HepG2 (cell line): ENCODE results near the gene RIF1. TPM values are rescaled to one million over a fixed set of nuclear protein-coding genes. Genes with fewer than 3 reads are reported as not detected.

Experiments used
- ATAC-seq: fragments of 200-7000 bp; cut with Tn5 transposase; 3 replicates; pipeline ENCODE4 v1.9.1; 2020; ENCODE audit warnings: mild to moderate bottlenecking, moderate library complexity
- BruUV-seq: library from RNA; stranded (reverse); fragments of 400-500 nt; replicated peaks from 2 replicates; lab custom pipeline; 2021; lab: Mats Ljungman, UMichigan
- CTCF ChIA-PET: fragments of 300-600 bp; formaldehyde crosslinking; extraction: SDS; loops from one replicate; lab custom pipeline; 2021; ENCODE audit warnings: low total read pairs, inconsistent platforms, low intra/inter-chr PET ratio; lab: Yijun Ruan, JAX
- POLR2A ChIA-PET: fragments of 350-600 bp; sonication (Branson Sonifier 250); formaldehyde crosslinking; loops from one replicate; lab custom pipeline; 2020; ENCODE audit warnings: antibody characterized with exemption, inconsistent platforms; lab: Yijun Ruan, JAX
- DNase-seq: peaks from one replicate; pipeline ENCODE4 v3.0.0-alpha.2; 2015; ENCODE audit warnings: low spot score
- FAIRE-seq: peaks from 3 replicates; lab custom pipeline; 2011; peaks lifted over from hg19 to GRCh38; lab: Jason Lieb, UNC
- H2AFZ ChIP-seq: one replicate; pipeline ENCODE4 v1.6.1; 2011; ENCODE audit warnings: low read length, inconsistent platforms
- H3K27ac ChIP-seq: fragments of 300-600 bp; 3 replicates; pipeline ENCODE4 v1.8.0; 2011; ENCODE audit warnings: mixed run types, mild to moderate bottlenecking, mixed read lengths, low read length, inconsistent platforms; ENCODE audit not compliant: insufficient read depth; ENCODE audit errors: extremely low read length
- H3K27me3 ChIP-seq, 2 experiments: fragments of 200-600 bp in 1 of 2; 2 replicates in 1 of 2; 3 replicates in 1 of 2; pipeline versions ENCODE4 v1.6.0 to v1.8.0; 2011; ENCODE audit warnings: low read length in 2 of 2, mild to moderate bottlenecking in 2 of 2, moderate library complexity in 2 of 2, inconsistent platforms in 1 of 2; ENCODE audit not compliant: insufficient read depth in 2 of 2, control insufficient read depth in 1 of 2
- H3K36me3 ChIP-seq, 2 experiments: fragments of 200-600 bp in 1 of 2; replicated peaks in 1 of 2; 2 replicates in 1 of 2; 3 replicates in 1 of 2; pipeline versions ENCODE4 v1.5.1 to v1.8.0; 2011; ENCODE audit warnings: low read length in 2 of 2, inconsistent platforms in 1 of 2; ENCODE audit not compliant: insufficient read depth in 2 of 2, control insufficient read depth in 1 of 2
- H3K4me1 ChIP-seq: 2 replicates; pipeline ENCODE4 v1.5.1; 2012; ENCODE audit warnings: low read length, inconsistent platforms; ENCODE audit not compliant: insufficient read depth
- H3K4me2 ChIP-seq: 2 replicates; pipeline ENCODE4 v1.6.0; 2011; ENCODE audit warnings: low read depth, low read length, inconsistent platforms
- H3K4me3 ChIP-seq, 3 experiments: fragments of 200-600 bp in 1 of 3; sonication (generic), shearing (Covaris generic) in 1 of 3; replicated peaks in 1 of 3; 2 replicates each; pipeline ENCODE4 v1.5.1; 2011 to 2016; ENCODE audit warnings: low read length in 3 of 3, inconsistent platforms in 2 of 3, low read depth in 2 of 3, mild to moderate bottlenecking in 2 of 3, control low read depth in 1 of 3, mixed read lengths in 1 of 3; ENCODE audit not compliant: insufficient read depth in 1 of 3
- H3K79me2 ChIP-seq: one replicate; pipeline ENCODE4 v1.6.1; 2011; ENCODE audit warnings: low read length, inconsistent platforms; ENCODE audit not compliant: insufficient read depth
- H3K9ac ChIP-seq: 2 replicates; pipeline ENCODE4 v1.6.0; 2011; ENCODE audit warnings: mild to moderate bottlenecking, low read depth, low read length, inconsistent platforms; ENCODE audit not compliant: insufficient read depth
- H3K9me3 ChIP-seq: 2 replicates; pipeline ENCODE4 v1.5.1; 2012; ENCODE audit warnings: mild to moderate bottlenecking, low read length
- H4K20me1 ChIP-seq: 2 replicates; pipeline ENCODE4 v1.6.0; 2011; ENCODE audit warnings: inconsistent platforms, mild to moderate bottlenecking, low read length, moderate library complexity; ENCODE audit not compliant: insufficient read depth
- ATF7 ChIP-seq, 2 experiments: fragments of 450-650 bp in 1 of 2; sonication (generic) in 1 of 2; formaldehyde crosslinking in 1 of 2; IDR thresholded peaks; 2 replicates each; pipeline versions ENCODE4 v1.4.0 to v1.6.1; 2016 to 2020; ENCODE audit warnings: antibody characterized with exemption in 1 of 2, mild to moderate bottlenecking in 1 of 2, missing genetic modification reagents in 1 of 2
- CC2D1A ChIP-seq: sonication (generic); formaldehyde crosslinking; IDR thresholded peaks from 2 replicates; pipeline ENCODE4 v1.8.1; 2023; ENCODE audit warnings: mild to moderate bottlenecking, missing genetic modification reagents
- ELF3 ChIP-seq: IDR thresholded peaks from 2 replicates; pipeline ENCODE4 v1.6.1; 2016; ENCODE audit warnings: missing genetic modification reagents, missing compliant biosample characterization
- IRX3 ChIP-seq: sonication (generic); formaldehyde crosslinking; IDR thresholded peaks from 2 replicates; pipeline ENCODE4 v1.8.1; 2023; ENCODE audit warnings: mild to moderate bottlenecking, low read depth, missing genetic modification reagents, borderline replicate concordance
- KAT8 ChIP-seq: IDR thresholded peaks from 2 replicates; pipeline ENCODE4 v1.6.1; 2016; ENCODE audit warnings: missing genetic modification reagents, missing compliant biosample characterization
- MAFF ChIP-seq: IDR thresholded peaks from 2 replicates; pipeline ENCODE4 v1.6.1; 2011; ENCODE audit warnings: low read depth, low read length, improper control_type of control experiment
- MAFK ChIP-seq, 2 experiments: IDR thresholded peaks in 1 of 2; conservative IDR thresholded peaks in 1 of 2; 2 replicates each; pipeline ENCODE4 v1.6.1; 2011; ENCODE audit warnings: improper control_type of control experiment in 2 of 2, low read length in 2 of 2
- NFE2L2 ChIP-seq: fragments of 150-350 bp; IDR thresholded peaks from 2 replicates; pipeline ENCODE4 v1.6.1; 2014; ENCODE audit warnings: low read length
- THYN1 ChIP-seq: sonication (generic); formaldehyde crosslinking; IDR thresholded peaks from 2 replicates; pipeline ENCODE4 v1.8.1; 2023; ENCODE audit warnings: low read depth, mild to moderate bottlenecking, moderate library complexity, missing genetic modification reagents, borderline replicate concordance
- TP53 ChIP-seq: sonication (generic); formaldehyde crosslinking; conservative IDR thresholded peaks from 2 replicates; pipeline ENCODE4 v1.4.0; 2020; ENCODE audit warnings: missing genetic modification reagents
- ZBTB33 ChIP-seq: sonication (generic); formaldehyde crosslinking; IDR thresholded peaks from 2 replicates; pipeline ENCODE4 v1.4.0; 2020; ENCODE audit warnings: missing genetic modification reagents
- ZNF18 ChIP-seq: sonication (generic); formaldehyde crosslinking; IDR thresholded peaks from 2 replicates; pipeline ENCODE4 v1.8.0; 2022; ENCODE audit warnings: mild to moderate bottlenecking, missing genetic modification reagents; ENCODE audit not compliant: insufficient replicate concordance
- ZNF614 ChIP-seq: IDR thresholded peaks from 2 replicates; pipeline ENCODE4 v1.6.1; 2018; ENCODE audit warnings: missing biosample characterization, missing genetic modification reagents, inconsistent platforms, borderline replicate concordance
- ZNF841 ChIP-seq: sonication (generic); formaldehyde crosslinking; IDR thresholded peaks from 2 replicates; pipeline ENCODE4 v1.8.1; 2023; ENCODE audit warnings: missing genetic modification reagents, borderline replicate concordance
- WGBS: methylation state at CpG from one replicate; pipeline ENCODE4 v1.1.6; 2017; ENCODE audit warnings: low lambda C conversion rate; 5-methylcytosine and 5-hydroxymethylcytosine counted together
- in situ Hi-C: cut with HindIII; loops from 2 replicates; pipeline ENCODE4 v1.10.0; 2017; ENCODE audit warnings: low pct_unique_long_range_greater_than_20kb; ENCODE audit not compliant: extremely low pct_ligation_motif_present
- intact Hi-C: fragments of 100-400 bp; cut with micrococcal nuclease; formaldehyde crosslinking; loops from one replicate; pipeline ENCODE4 v1.10.0; 2022; ENCODE audit not compliant: unreplicated experiment
- polyA plus RNA-seq, 8 experiments: library from polyadenylated mRNA; depleted of rRNA in 3 of 8; stranded (reverse) in 7 of 8; unstranded in 1 of 8; fragments of >200 nt; fragmentation: Illumina TruSeq in 4 of 8; extraction: Trizol in 4 of 8; gene quantifications; 2 replicates each; pipeline versions ENCODE4 v1.2.1 to v1.2.3, GENCODE V29; 2011 to 2016; ENCODE audit warnings: low read depth in 4 of 8, missing spikeins in 1 of 8, mixed read lengths in 1 of 8; ENCODE audit not compliant: insufficient read depth in 1 of 8
- total RNA-seq, 5 experiments: library from RNA; depleted of rRNA; stranded (reverse); fragments of >200 nt; fragmentation: Illumina TruSeq; extraction: Trizol; gene quantifications; 2 replicates each; pipeline ENCODE4 v1.2.3, GENCODE V29; 2016; ENCODE audit warnings: low read depth in 1 of 5

The RIF1 gene
- total and polyA plus RNA-seq, 2 of the 13 experiments (the other 11 are each of a cell fraction or from before 2014, with no cell fraction given) = 12.1 to 73.6 TPM

- no peaks in the 10 kb centered on the region for H3K9me3 ChIP-seq
- no peak overlapping the region for H3K4me2 ChIP-seq
- DNase-seq (no peak), ATAC-seq (no peak)
- no peak overlapping the region for H3K4me3 ChIP-seq
- intact Hi-C loops = loop anchor here (5.0 kb wide), 1 partner anchor 554 kb away; no protein-coding TSS in a partner anchor
- TF ChIP-seq MAFF = peak; percentile 79
- no peak for TF ChIP-seq ELF3 (CRISPR knock-in tag)
- TF ChIP-seq CC2D1A (CRISPR knock-in tag) = no peak
- TF ChIP-seq MAFK (conservative IDR thresholded peaks at IDR 0.05 in 1 of 2, IDR thresholded peaks at IDR 0.05 in 1 of 2; ENCODE audit: low read length in 2 of 2) = peak; percentile 79 to 91
- TF ChIP-seq ZNF841 (CRISPR knock-in tag) = no peak
- no peak for TF ChIP-seq ATF7 (IDR thresholded peaks at IDR 0.05)
- no peak for TF ChIP-seq ATF7 (CRISPR knock-in tag; IDR thresholded peaks at IDR 0.05)
- no peak for TF ChIP-seq ZNF18 (CRISPR knock-in tag)
- TF ChIP-seq KAT8 (CRISPR knock-in tag) = no peak
- TF ChIP-seq ZNF614 = no peak
- no peak for TF ChIP-seq ZBTB33 (CRISPR knock-in tag)
- no peak for TF ChIP-seq TP53 (CRISPR knock-in tag)
- TF ChIP-seq IRX3 (CRISPR knock-in tag) = no peak
- peak; percentile 71 for TF ChIP-seq NFE2L2
- TF ChIP-seq THYN1 (CRISPR knock-in tag) = no peak
- TF ChIP-seq, all 625 proteins: peak for 3
- BruUV-seq = no TSS peak
- Histone ChIP-seq H3K27me3 (no peaks in the 10 kb centered on the region), H2AFZ (no peak overlapping the region), H3K36me3 (peaks cover 16 to 74% of the 10 kb centered on the region in 2 experiments), H3K79me2 (no peaks in the 10 kb centered on the region), H4K20me1 (no peaks in the 10 kb centered on the region), H3K9ac (no peak overlapping the region), H3K27ac (no peak overlapping the region), H3K4me1 (no peaks in the 10 kb centered on the region)
- POLR2A ChIA-PET = no interaction called here
- CTCF ChIA-PET = no interaction called here
- WGBS = 96% methylated on average over 3 of the region's 3 CpGs
- FAIRE-seq = no peak
- in situ Hi-C loops = loop anchor here (25.0 kb wide), 1 partner anchor 1189 kb away; no protein-coding TSS in a partner anchor
These were observed 63.3 kb downstream of the RIF1 start for GRCh38 chr2:151472966-151473365.
